Measurements from ENCODE around the gene KLHL21. TPM values are rescaled to one million over a fixed set of nuclear protein-coding genes. Genes with fewer than 3 reads are reported as not detected.

Gene KLHL21
- total RNA-seq, 4 donors from 2014 or later: 14.4 to 25.1 (median 18.2) TPM

GRCh38 chr1:6627031-6627430 is 24.4 kb upstream of the KLHL21 start:
- DNase-seq: no peak
- TF ChIP-seq, protein P1, sequence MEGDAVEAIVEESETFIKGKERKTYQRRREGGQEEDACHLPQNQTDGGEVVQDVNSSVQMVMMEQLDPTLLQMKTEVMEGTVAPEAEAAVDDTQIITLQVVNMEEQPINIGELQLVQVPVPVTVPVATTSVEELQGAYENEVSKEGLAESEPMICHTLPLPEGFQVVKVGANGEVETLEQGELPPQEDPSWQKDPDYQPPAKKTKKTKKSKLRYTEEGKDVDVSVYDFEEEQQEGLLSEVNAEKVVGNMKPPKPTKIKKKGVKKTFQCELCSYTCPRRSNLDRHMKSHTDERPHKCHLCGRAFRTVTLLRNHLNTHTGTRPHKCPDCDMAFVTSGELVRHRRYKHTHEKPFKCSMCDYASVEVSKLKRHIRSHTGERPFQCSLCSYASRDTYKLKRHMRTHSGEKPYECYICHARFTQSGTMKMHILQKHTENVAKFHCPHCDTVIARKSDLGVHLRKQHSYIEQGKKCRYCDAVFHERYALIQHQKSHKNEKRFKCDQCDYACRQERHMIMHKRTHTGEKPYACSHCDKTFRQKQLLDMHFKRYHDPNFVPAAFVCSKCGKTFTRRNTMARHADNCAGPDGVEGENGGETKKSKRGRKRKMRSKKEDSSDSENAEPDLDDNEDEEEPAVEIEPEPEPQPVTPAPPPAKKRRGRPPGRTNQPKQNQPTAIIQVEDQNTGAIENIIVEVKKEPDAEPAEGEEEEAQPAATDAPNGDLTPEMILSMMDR (IDR thresholded peaks at IDR 0.05): no peak
- TF ChIP-seq POLR2A (IDR thresholded peaks at IDR 0.05): no peak
- H3K27ac ChIP-seq: no peak overlapping the region
- no peaks in the 10 kb centered on the region for H3K9me3 ChIP-seq
- H3K4me3 ChIP-seq: no peak overlapping the region
- H3K4me1 ChIP-seq: peaks cover 0 to 20% (median 9%) of the 10 kb centered on the region in 4 donors
- no peaks in the 10 kb centered on the region for H3K27me3 ChIP-seq
- H3K36me3 ChIP-seq: peaks cover 0 to 53% (median 0%) of the 10 kb centered on the region in 3 donors

GRCh38 chr1:6625584-6626149 is 23.0 kb upstream of the KLHL21 start:
- peak overlapping the region; percentile 82 to 89 (median 86) for H3K4me3 ChIP-seq
- peak overlapping the region; percentile 80 to 90 (median 83) for H3K27ac ChIP-seq
- no peaks in the 10 kb centered on the region for H3K27me3 ChIP-seq
- no peak for TF ChIP-seq POLR2A (IDR thresholded peaks at IDR 0.05)
- TF ChIP-seq, protein P1 (IDR thresholded peaks at IDR 0.05): no peak
- peaks cover 0 to 20% (median 9%) of the 10 kb centered on the region in 4 donors for H3K4me1 ChIP-seq
- DNase-seq: no peak
- no peaks in the 10 kb centered on the region for H3K9me3 ChIP-seq
- peaks cover 0 to 54% (median 0%) of the 10 kb centered on the region in 3 donors for H3K36me3 ChIP-seq

- TF ChIP-seq POLR2A (IDR thresholded peaks at IDR 0.05): peak in 1 of 2 donors; percentile 24
- TF ChIP-seq, protein P1 (IDR thresholded peaks at IDR 0.05): peak in 2 of 6 experiments; percentile 12 to 28
- H3K4me1 ChIP-seq: peaks cover 0 to 20% (median 9%) of the 10 kb centered on the region in 4 donors
- no peaks in the 10 kb centered on the region for H3K9me3 ChIP-seq
- DNase-seq: peak; percentile 87 to 94 (median 93)
- peak within 1 kb of the TSS; percentile 82 to 89 (median 86) for H3K4me3 ChIP-seq
- H3K27ac ChIP-seq: peak within 1 kb of the TSS; percentile 80 to 90 (median 83)
- H3K27me3 ChIP-seq: no peaks in the 10 kb centered on the region
- H3K36me3 ChIP-seq: peaks cover 0 to 54% (median 0%) of the 10 kb centered on the region in 3 donors
Measured at GRCh38 chr1:6624710-6625583, 22.3 kb upstream of the KLHL21 start, which contains the start of gene THAP3. THAP3 (plus strand) TSS chr1:6624868; CDS start chr1:6625219, 351 bp downstream.

DNA sequence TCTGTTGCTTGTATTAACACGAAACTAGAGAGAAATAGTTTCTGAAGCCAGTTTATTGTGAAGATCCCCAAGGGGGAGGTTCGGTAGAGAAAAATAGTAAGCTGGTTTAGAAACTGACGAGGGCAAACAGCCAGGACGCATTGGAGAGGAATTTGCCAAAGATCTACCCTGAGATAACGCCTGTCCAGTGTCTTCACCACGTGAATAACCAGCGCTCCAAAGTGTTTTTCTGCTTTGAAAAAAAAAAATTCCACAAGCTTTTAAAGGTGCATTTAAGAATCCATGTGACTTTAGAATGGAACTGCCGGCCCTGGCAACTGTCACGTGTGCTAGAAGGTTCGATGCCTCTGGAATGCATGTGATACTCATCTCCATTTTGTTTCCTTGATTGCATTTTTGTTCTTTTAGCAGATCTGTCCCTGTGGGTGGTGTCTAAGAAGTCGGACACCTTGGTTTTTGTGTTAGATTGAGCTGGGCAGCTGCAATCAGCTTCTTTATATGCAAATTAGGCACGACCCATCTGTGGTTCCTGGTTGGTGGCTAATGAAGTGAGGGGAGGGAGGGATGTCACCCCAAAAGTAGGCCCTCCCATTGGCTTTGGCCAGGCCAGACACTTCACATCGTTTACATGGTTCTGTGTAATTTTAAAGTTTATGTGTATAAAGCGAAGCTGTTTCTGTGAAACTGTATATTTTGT is 20.7 kb upstream of the KLHL21 start:
- Histone ChIP-seq H3K27ac (no peak overlapping the region), H3K27me3 (no peaks in the 10 kb centered on the region), H3K4me1 (peaks cover 0 to 20% (median 9%) of the 10 kb centered on the region in 4 donors), H3K36me3 (peaks cover 0 to 48% (median 0%) of the 10 kb centered on the region in 3 donors), H3K4me3 (no peak overlapping the region), H3K9me3 (no peaks in the 10 kb centered on the region)
- TF ChIP-seq, protein P1 (IDR thresholded peaks at IDR 0.05): no peak
- TF ChIP-seq POLR2A (IDR thresholded peaks at IDR 0.05): no peak
- no peak for DNase-seq

- TF ChIP-seq, protein P1 (IDR thresholded peaks at IDR 0.05): no peak
- TF ChIP-seq POLR2A (IDR thresholded peaks at IDR 0.05): no peak
- peaks cover 0 to 20% (median 9%) of the 10 kb centered on the region in 4 donors for H3K4me1 ChIP-seq
- H3K27me3 ChIP-seq: no peaks in the 10 kb centered on the region
- H3K9me3 ChIP-seq: no peaks in the 10 kb centered on the region
- H3K27ac ChIP-seq: no peak overlapping the region
- H3K36me3 ChIP-seq: peaks cover 0 to 48% (median 0%) of the 10 kb centered on the region in 3 donors
- DNase-seq: no peak
- no peak overlapping the region for H3K4me3 ChIP-seq
Measured at GRCh38 chr1:6622396-6623152, 19.9 kb upstream of the KLHL21 start.
